Kidney (tissue), 14 donors: ENCODE data around the gene SRCIN1. TPM values are rescaled to one million over a fixed set of nuclear protein-coding genes. Genes with fewer than 3 reads are reported as not detected.
A peak's percentile ranks its signal among the peaks of the same experiment; 100 is the strongest.

ENCODE experiments used
- DNase-seq, 5 donors: peaks; one replicate each; pipeline ENCODE4 v3.0.0-alpha.2; 2013 to 2020
- FAIRE-seq: peaks from 2 replicates; lab custom pipeline; 2012; peaks lifted over from hg19 to GRCh38; lab: Jason Lieb, UNC
- H3K27ac ChIP-seq, 2 donors: one replicate each; pipeline ENCODE4 v1.7.0; 2013; ENCODE audit warnings: low read depth in 2 of 2, low read length in 2 of 2, inconsistent platforms in 1 of 2
- H3K27me3 ChIP-seq: one replicate; pipeline ENCODE4 v1.7.1; 2013; ENCODE audit warnings: low read length, inconsistent platforms; ENCODE audit not compliant: control insufficient read depth, insufficient read depth
- H3K36me3 ChIP-seq, 3 donors: one replicate each; pipeline versions ENCODE4 v1.7.0 to v1.7.1; 2013; ENCODE audit warnings: low read length in 3 of 3, control low read depth in 1 of 3, inconsistent platforms in 1 of 3; ENCODE audit not compliant: insufficient read depth in 3 of 3, control insufficient read depth in 2 of 3
- H3K4me1 ChIP-seq, 3 donors: one replicate each; pipeline versions ENCODE4 v1.7.0 to v1.7.1; 2013; ENCODE audit warnings: low read length in 3 of 3, inconsistent platforms in 1 of 3, low read depth in 1 of 3; ENCODE audit not compliant: control insufficient read depth in 2 of 3, insufficient read depth in 2 of 3
- H3K4me3 ChIP-seq, 3 donors: one replicate each; pipeline versions ENCODE4 v1.7.0 to v1.8.1; 2013; ENCODE audit warnings: low read length in 3 of 3, control low read depth in 1 of 3, inconsistent platforms in 1 of 3
- H3K9ac ChIP-seq, 3 donors: one replicate each; pipeline versions ENCODE4 v1.7.0 to v1.7.1; 2013; ENCODE audit warnings: low read length in 3 of 3, control low read depth in 1 of 3, inconsistent platforms in 1 of 3
- H3K9me3 ChIP-seq, 3 donors: one replicate each; pipeline versions ENCODE4 v1.7.0 to v1.7.1; 2013; ENCODE audit warnings: low read length in 3 of 3, control low read depth in 1 of 3, inconsistent platforms in 1 of 3; ENCODE audit not compliant: control insufficient read depth in 2 of 3, insufficient read depth in 1 of 3
- CTCF ChIP-seq: IDR thresholded peaks from 3 replicates; pipeline ENCODE4 v1.5.1; 2012; ENCODE audit warnings: mild to moderate bottlenecking, moderate library complexity, borderline replicate concordance; ENCODE audit not compliant: insufficient read depth; ENCODE audit errors: extremely low read depth
- intact Hi-C: fragments of 100-400 bp; cut with DNase I; formaldehyde crosslinking; loops from one replicate; pipeline ENCODE4 v1.11.1; 2022
- polyA plus RNA-seq: library from polyadenylated mRNA; stranded (reverse); fragments of 350-450 nt; fragmentation: Illumina TruSeq; extraction: RNeasy Lipid Tissue Mini Kit (QIAGEN cat#74804); gene quantifications from one replicate; pipeline ENCODE4 v1.2.3, GENCODE V29; 2014; ENCODE audit warnings: low read depth, low replicate concordance; ENCODE audit not compliant: insufficient read depth
- total RNA-seq: library from RNA; stranded (reverse); fragmentation: NEBNext Ultra II Directional; extraction: Animal tissue kit (Norgen Biotek cat#: 25700); gene quantifications from one replicate; pipeline ENCODE4 v1.2.1, GENCODE V29; 2021
- donor health status: control.
- donor health status: control.
- donor health status: control.
- donor health status: control.
- donor health status: control.
- donor health status: DM: yes; HTN: yes; CAD: no.
- donor health status: Normal renal cell carcinoma (clear cell type).

The SRCIN1 gene
- total and polyA plus RNA-seq, 2 donors from 2014 or later = 0.34 to 6.1 TPM

- Histone ChIP-seq H3K9ac (no peak overlapping the region), H3K27me3 (no peaks in the 10 kb centered on the region), H3K36me3 (no peaks in the 10 kb centered on the region), H3K9me3 (no peaks in the 10 kb centered on the region), H3K4me3 (no peak overlapping the region), H3K4me1 (no peaks in the 10 kb centered on the region), H3K27ac (no peak overlapping the region)
- intact Hi-C loops = no loop called here
- TF ChIP-seq CTCF = no peak
- DNase-seq = peak in 1 of 5 donors; percentile 45
- FAIRE-seq = no peak
Measured at GRCh38 chr17:38540514-38541045, 65.2 kb downstream of the SRCIN1 start.

DNA sequence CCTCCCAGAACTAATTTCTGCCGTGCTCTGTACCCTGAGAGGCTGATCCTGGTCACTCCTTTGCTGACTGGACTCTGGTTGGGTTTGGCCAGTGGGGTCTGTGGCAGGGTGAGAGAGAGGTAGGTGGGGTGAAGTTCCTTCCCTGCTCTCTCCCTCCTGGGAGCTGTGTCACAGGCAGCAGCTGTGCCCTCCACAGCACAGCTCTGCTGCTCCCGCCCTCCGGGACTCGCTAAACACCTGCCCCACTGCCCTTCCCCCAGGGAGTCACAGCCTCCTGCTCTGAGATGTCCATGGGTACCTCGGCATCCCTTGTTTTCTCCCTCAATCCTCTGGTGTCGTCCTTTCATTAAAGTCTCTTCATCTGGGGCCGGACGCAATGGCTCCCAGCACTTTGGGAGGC is 66.4 kb downstream of the SRCIN1 start:
- no peaks in the 10 kb centered on the region for H3K36me3 ChIP-seq
- no peaks in the 10 kb centered on the region for H3K27me3 ChIP-seq
- no peaks in the 10 kb centered on the region for H3K4me1 ChIP-seq
- FAIRE-seq = no peak
- DNase-seq = peak in 2 of 5 donors; percentile 26 to 39
- no peak overlapping the region for H3K9ac ChIP-seq
- no peak for TF ChIP-seq CTCF
- H3K4me3 ChIP-seq = no peak overlapping the region
- H3K27ac ChIP-seq = no peak overlapping the region
- intact Hi-C loops = no loop called here
- no peaks in the 10 kb centered on the region for H3K9me3 ChIP-seq

DNA sequence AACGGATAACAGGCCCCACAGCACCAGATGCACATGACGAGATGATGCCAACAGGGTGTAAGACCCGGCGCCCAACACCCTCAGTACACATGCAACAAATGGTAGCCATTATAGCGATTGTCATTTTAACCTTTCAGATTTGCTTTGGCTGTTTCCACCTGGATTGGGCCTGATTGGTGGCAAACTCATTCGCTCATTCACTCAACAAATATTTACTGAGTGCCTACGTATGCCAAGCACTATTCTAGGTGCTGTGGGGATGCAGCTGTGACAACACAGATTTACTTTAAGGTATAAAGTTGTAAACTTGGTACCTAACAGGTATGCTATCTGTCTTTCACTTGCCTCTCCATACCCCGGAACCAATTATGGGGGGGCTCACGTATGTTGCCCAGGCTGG is 66.8 kb downstream of the SRCIN1 start:
- TF ChIP-seq CTCF = no peak
- Histone ChIP-seq H3K27me3 (no peaks in the 10 kb centered on the region), H3K9ac (no peak overlapping the region), H3K4me3 (no peak overlapping the region), H3K27ac (no peak overlapping the region), H3K4me1 (no peaks in the 10 kb centered on the region), H3K9me3 (no peaks in the 10 kb centered on the region), H3K36me3 (no peaks in the 10 kb centered on the region)
- FAIRE-seq (no peak), DNase-seq (no peak)
- intact Hi-C loops = no loop called here

DNA sequence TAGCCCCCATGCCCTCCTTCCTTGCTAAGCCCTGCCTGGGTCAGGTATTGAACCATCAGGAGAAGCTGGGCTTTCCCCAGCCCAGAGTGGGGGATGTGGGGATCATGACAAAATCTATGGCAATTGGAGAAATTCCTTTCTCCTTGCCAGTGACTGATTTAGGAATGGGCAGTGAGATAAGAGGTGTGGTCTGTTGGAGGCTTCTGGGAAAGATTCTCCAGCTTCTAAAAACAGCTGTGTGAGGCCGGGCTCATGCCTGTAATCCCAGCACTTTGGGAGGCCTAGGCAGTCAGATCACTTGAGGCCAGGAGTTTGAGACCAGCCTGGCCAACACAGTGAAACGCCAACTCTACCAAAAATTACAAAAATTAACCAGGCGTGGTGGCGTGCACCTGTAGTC is 69.1 kb downstream of the SRCIN1 start:
- TF ChIP-seq CTCF = no peak
- H3K4me3 ChIP-seq = no peak overlapping the region
- no peaks in the 10 kb centered on the region for H3K4me1 ChIP-seq
- no peak for DNase-seq
- no peaks in the 10 kb centered on the region for H3K36me3 ChIP-seq
- no peak overlapping the region for H3K27ac ChIP-seq
- no peaks in the 10 kb centered on the region for H3K27me3 ChIP-seq
- H3K9ac ChIP-seq = no peak overlapping the region
- intact Hi-C loops = no loop called here
- no peak for FAIRE-seq
- H3K9me3 ChIP-seq = no peaks in the 10 kb centered on the region
